ENCODE measurements around the gene LHB.
"Not testable (repeated sequence)": the region's sequence is repeated elsewhere in the genome, so short reads cannot be mapped to it uniquely, and the experiment has no call there.

DNA sequence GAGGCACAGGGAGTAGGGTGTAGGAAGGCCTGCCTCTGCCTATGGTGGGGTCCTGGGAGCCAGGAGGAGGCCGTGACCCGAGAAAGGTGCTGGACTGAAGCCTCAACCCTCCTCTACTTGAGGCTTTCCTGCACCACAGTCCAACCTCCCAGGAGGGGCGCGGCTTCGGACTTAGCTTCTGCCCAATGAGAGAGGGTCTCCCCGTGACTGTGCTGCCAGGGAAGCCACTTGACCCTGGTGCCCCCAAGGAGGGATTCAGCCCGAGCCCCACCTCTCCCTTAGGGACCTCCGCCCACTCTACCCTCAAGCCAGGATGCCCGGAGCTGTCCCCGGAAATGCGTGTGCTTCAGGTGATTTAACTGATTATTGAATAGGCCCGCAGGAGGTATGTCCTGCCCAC is 32.1 kb upstream of the LHB start, which contains the start of gene CGB8:
- TF ChIP-seq NFIC (IDR thresholded peaks at IDR 0.05); YY1 (IDR thresholded peaks at IDR 0.05; ENCODE audit: low read depth); CEBPB (IDR thresholded peaks at IDR 0.05); TAF1 (IDR thresholded peaks at IDR 0.05; ENCODE audit: low read depth); RAD21 (IDR thresholded peaks at IDR 0.05; ENCODE audit: low read depth); FOXM1 (IDR thresholded peaks at IDR 0.05; ENCODE audit: borderline replicate concordance, low read depth): not testable (repeated sequence)
- TF ChIP-seq, protein P1, sequence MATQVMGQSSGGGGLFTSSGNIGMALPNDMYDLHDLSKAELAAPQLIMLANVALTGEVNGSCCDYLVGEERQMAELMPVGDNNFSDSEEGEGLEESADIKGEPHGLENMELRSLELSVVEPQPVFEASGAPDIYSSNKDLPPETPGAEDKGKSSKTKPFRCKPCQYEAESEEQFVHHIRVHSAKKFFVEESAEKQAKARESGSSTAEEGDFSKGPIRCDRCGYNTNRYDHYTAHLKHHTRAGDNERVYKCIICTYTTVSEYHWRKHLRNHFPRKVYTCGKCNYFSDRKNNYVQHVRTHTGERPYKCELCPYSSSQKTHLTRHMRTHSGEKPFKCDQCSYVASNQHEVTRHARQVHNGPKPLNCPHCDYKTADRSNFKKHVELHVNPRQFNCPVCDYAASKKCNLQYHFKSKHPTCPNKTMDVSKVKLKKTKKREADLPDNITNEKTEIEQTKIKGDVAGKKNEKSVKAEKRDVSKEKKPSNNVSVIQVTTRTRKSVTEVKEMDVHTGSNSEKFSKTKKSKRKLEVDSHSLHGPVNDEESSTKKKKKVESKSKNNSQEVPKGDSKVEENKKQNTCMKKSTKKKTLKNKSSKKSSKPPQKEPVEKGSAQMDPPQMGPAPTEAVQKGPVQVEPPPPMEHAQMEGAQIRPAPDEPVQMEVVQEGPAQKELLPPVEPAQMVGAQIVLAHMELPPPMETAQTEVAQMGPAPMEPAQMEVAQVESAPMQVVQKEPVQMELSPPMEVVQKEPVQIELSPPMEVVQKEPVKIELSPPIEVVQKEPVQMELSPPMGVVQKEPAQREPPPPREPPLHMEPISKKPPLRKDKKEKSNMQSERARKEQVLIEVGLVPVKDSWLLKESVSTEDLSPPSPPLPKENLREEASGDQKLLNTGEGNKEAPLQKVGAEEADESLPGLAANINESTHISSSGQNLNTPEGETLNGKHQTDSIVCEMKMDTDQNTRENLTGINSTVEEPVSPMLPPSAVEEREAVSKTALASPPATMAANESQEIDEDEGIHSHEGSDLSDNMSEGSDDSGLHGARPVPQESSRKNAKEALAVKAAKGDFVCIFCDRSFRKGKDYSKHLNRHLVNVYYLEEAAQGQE (IDR thresholded peaks at IDR 0.05; ENCODE audit: low read depth): not testable (repeated sequence)
- TF ChIP-seq, protein P2, sequence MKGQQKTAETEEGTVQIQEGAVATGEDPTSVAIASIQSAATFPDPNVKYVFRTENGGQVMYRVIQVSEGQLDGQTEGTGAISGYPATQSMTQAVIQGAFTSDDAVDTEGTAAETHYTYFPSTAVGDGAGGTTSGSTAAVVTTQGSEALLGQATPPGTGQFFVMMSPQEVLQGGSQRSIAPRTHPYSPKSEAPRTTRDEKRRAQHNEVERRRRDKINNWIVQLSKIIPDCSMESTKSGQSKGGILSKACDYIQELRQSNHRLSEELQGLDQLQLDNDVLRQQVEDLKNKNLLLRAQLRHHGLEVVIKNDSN (IDR thresholded peaks at IDR 0.05): not testable (repeated sequence)
- TF ChIP-seq, protein P3, sequence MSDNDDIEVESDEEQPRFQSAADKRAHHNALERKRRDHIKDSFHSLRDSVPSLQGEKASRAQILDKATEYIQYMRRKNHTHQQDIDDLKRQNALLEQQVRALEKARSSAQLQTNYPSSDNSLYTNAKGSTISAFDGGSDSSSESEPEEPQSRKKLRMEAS (IDR thresholded peaks at IDR 0.05): not testable (repeated sequence)
